ENCODE results near the gene CTXND1.

Gene CTXND1

GRCh38 chr15:80251428-80252120, 439 bp downstream of the CTXND1 start:
- no peak for DNase-seq (ENCODE audit: low read depth)

- no peak for DNase-seq (ENCODE audit: low read depth)
Observed at GRCh38 chr15:80250614-80251427, 1.2 kb downstream of the CTXND1 start.

- no peak for DNase-seq (ENCODE audit: low read depth)
Observed at GRCh38 chr15:80249973-80250372, 2.0 kb downstream of the CTXND1 start.

- no peak for DNase-seq (ENCODE audit: low read depth)
Observed at GRCh38 chr15:80247320-80247719, 4.7 kb downstream of the CTXND1 start.

- DNase-seq (ENCODE audit: low read depth) = no peak
Observed at GRCh38 chr15:80246425-80246894, 5.6 kb downstream of the CTXND1 start.

- no peak for DNase-seq (ENCODE audit: low read depth)
Observed at GRCh38 chr15:80242802-80243201, 9.2 kb downstream of the CTXND1 start.

- DNase-seq (ENCODE audit: low read depth) = no peak
Observed at GRCh38 chr15:80242132-80242769, 9.8 kb downstream of the CTXND1 start.

GRCh38 chr15:80241508-80241907, 10.5 kb downstream of the CTXND1 start:
- no peak for DNase-seq (ENCODE audit: low read depth)

- no peak for DNase-seq (ENCODE audit: low read depth)
Observed at GRCh38 chr15:80240276-80240675, 11.7 kb downstream of the CTXND1 start.

- peak; percentile 32 for DNase-seq (ENCODE audit: low read depth)
Observed at GRCh38 chr15:80234883-80235282, 17.1 kb downstream of the CTXND1 start.

GRCh38 chr15:80233581-80233980, 18.4 kb downstream of the CTXND1 start:
- no peak for DNase-seq (ENCODE audit: low read depth)

GRCh38 chr15:80231371-80231770, 20.6 kb downstream of the CTXND1 start:
- DNase-seq (ENCODE audit: low read depth) = no peak

- no peak for DNase-seq (ENCODE audit: low read depth)
Observed at GRCh38 chr15:80228959-80229610, 22.9 kb downstream of the CTXND1 start.

- DNase-seq (ENCODE audit: low read depth) = no peak
Observed at GRCh38 chr15:80219955-80220354, 32.1 kb downstream of the CTXND1 start.

GRCh38 chr15:80217327-80217900, 34.6 kb downstream of the CTXND1 start:
- DNase-seq (ENCODE audit: low read depth) = no peak

- DNase-seq (ENCODE audit: low read depth) = no peak
Observed at GRCh38 chr15:80216911-80217310, 35.1 kb downstream of the CTXND1 start.

GRCh38 chr15:80216141-80216540, 35.9 kb downstream of the CTXND1 start:
- no peak for DNase-seq (ENCODE audit: low read depth)

- no peak for DNase-seq (ENCODE audit: low read depth)
Observed at GRCh38 chr15:80214910-80215309, 37.1 kb downstream of the CTXND1 start.

GRCh38 chr15:80211976-80212375, 40.0 kb downstream of the CTXND1 start:
- DNase-seq (ENCODE audit: low read depth) = no peak

GRCh38 chr15:80210611-80211573, 41.1 kb downstream of the CTXND1 start:
- no peak for DNase-seq (ENCODE audit: low read depth)
